Posterior vena cava (tissue), 2 donors: ENCODE results near the gene CD9. TPM values are rescaled to one million over a fixed set of nuclear protein-coding genes. Genes with fewer than 3 reads are reported as not detected.

Experiments
- DNase-seq: peaks from one replicate; pipeline ENCODE4 v3.0.0-alpha.2; 2020; ENCODE audit warnings: low spot score
- intact Hi-C, 2 donors: fragments of 100-400 bp; cut with DNase I; formaldehyde crosslinking; loops; one replicate each; pipeline versions ENCODE4 v1.14.1 to v1.14.2; 2022 to 2023
- total RNA-seq, 2 donors: library from RNA; stranded (reverse); fragmentation: NEBNext Ultra II Directional; extraction: Animal tissue kit (Norgen Biotek cat#: 25700); gene quantifications; one replicate each; pipeline ENCODE4 v1.2.1, GENCODE V29; 2021
- donor health status: DM: yes; HTN: yes; CAD: no.
- donor health status: DM: yes; HTN: yes; CAD: no.

Gene CD9
- total RNA-seq, 2 donors from 2014 or later, result 248 to 281 TPM

- DNase-seq, result peak; percentile 79
- intact Hi-C loops, result loop anchor here in 1 of 2 donors (2.0 kb wide), 2 partner anchors 45 to 213 kb away; no protein-coding TSS in a partner anchor
Measured at GRCh38 chr12:6277982-6278438, 77.8 kb downstream of the CD9 start.

GRCh38 chr12:6278439-6279255, 78.4 kb downstream of the CD9 start:
- intact Hi-C loops, result loop anchor here in 1 of 2 donors (2.0 kb wide), 1 partner anchor 214 kb away; no protein-coding TSS in a partner anchor
- peak; percentile 96 for DNase-seq

- no peak for DNase-seq
- intact Hi-C loops, result loop anchor here in 1 of 2 donors (2.0 kb wide), 1 partner anchor 214 kb away; no protein-coding TSS in a partner anchor
Measured at GRCh38 chr12:6279256-6279628, 79.0 kb downstream of the CD9 start.

GRCh38 chr12:6279631-6280030, 79.4 kb downstream of the CD9 start:
- peak; percentile 76 for DNase-seq
- intact Hi-C loops, result loop anchor here (2.0 to 10.0 kb wide), 7 partner anchors 52 to 295 kb away; no protein-coding TSS in a partner anchor

GRCh38 chr12:6280053-6280469, 79.9 kb downstream of the CD9 start:
- intact Hi-C loops, result loop anchor here (2.0 to 10.0 kb wide), 6 partner anchors 53 to 295 kb away; no protein-coding TSS in a partner anchor
- DNase-seq, result peak; percentile 85

GRCh38 chr12:6280672-6281071, 80.5 kb downstream of the CD9 start:
- peak; percentile 68 for DNase-seq
- intact Hi-C loops, result loop anchor here (2.0 to 10.0 kb wide), 6 partner anchors 53 to 296 kb away; no protein-coding TSS in a partner anchor

- peak; percentile 59 for DNase-seq
- intact Hi-C loops, result loop anchor here (2.0 to 10.0 kb wide), 6 partner anchors 54 to 296 kb away; no protein-coding TSS in a partner anchor
Measured at GRCh38 chr12:6281081-6281809, 81.0 kb downstream of the CD9 start.

GRCh38 chr12:6282453-6282840, 82.2 kb downstream of the CD9 start:
- intact Hi-C loops, result loop anchor here (5.0 to 10.0 kb wide), 5 partner anchors 55 to 298 kb away; no protein-coding TSS in a partner anchor
- no peak for DNase-seq

- DNase-seq, result peak; percentile 74
- intact Hi-C loops, result loop anchor here (5.0 to 10.0 kb wide), 5 partner anchors 57 to 299 kb away; no protein-coding TSS in a partner anchor
Measured at GRCh38 chr12:6284273-6284672, 84.1 kb downstream of the CD9 start.

- peak; percentile 82 for DNase-seq
- intact Hi-C loops, result loop anchor here in 1 of 2 donors (10.0 kb wide), 1 partner anchor 300 kb away; no protein-coding TSS in a partner anchor
Measured at GRCh38 chr12:6285063-6285477, 84.9 kb downstream of the CD9 start.

GRCh38 chr12:6285532-6286306, 85.5 kb downstream of the CD9 start:
- intact Hi-C loops, result loop anchor here in 1 of 2 donors (10.0 kb wide), 1 partner anchor 301 kb away; no protein-coding TSS in a partner anchor

More at GRCh38 chr12:6285532-6286306, 85.5 kb downstream of the CD9 start:
- peak; percentile 10 for DNase-seq

Other genes starting within 250 kb of the CD9 start
- gene VWF, start 75.7 kb upstream of the CD9 start, total RNA-seq, result 100 to 1,000 TPM; 366 to 375 TPM
- gene PLEKHG6, start 110.3 kb downstream of the CD9 start, total RNA-seq, result under 1 TPM in 1 of 2 donors, not detected in 1; 0.51 TPM
- gene TNFRSF1A, start 141.7 kb downstream of the CD9 start, total RNA-seq, result 100 to 1,000 TPM; 190 to 194 TPM
- 1 to 10 TPM; 1.9 to 3.3 TPM for gene SCNN1A, start 175.2 kb downstream of the CD9 start, total RNA-seq
- gene LTBR, start 183.8 kb downstream of the CD9 start, total RNA-seq, result 10 to 100 TPM; 86.4 to 92.5 TPM
- gene CD27, start 244.6 kb downstream of the CD9 start, total RNA-seq, result under 1 TPM; 0.42 to 0.43 TPM